HepG2 (cell line): ENCODE results near the gene EPS8L1. TPM values are rescaled to one million over a fixed set of nuclear protein-coding genes. Genes with fewer than 3 reads are reported as not detected.

Experiments
- ATF1 ChIP-seq: IDR thresholded peaks from 2 replicates; pipeline ENCODE4 v1.6.1; 2016; ENCODE audit warnings: mild to moderate bottlenecking, control low read depth
- CCDC6 ChIP-seq: sonication (generic); formaldehyde crosslinking; IDR thresholded peaks from 2 replicates; pipeline ENCODE4 v1.8.1; 2022; ENCODE audit warnings: mild to moderate bottlenecking, missing genetic modification reagents, moderate library complexity
- GATAD2A ChIP-seq: IDR thresholded peaks from 2 replicates; pipeline ENCODE4 v1.6.1; 2016
- HINFP ChIP-seq: sonication (generic); formaldehyde crosslinking; IDR thresholded peaks from 2 replicates; pipeline ENCODE4 v1.4.0; 2020; ENCODE audit warnings: low read depth, mild to moderate bottlenecking, missing genetic modification reagents
- NFE2L1 ChIP-seq: sonication (generic); formaldehyde crosslinking; IDR thresholded peaks from 2 replicates; pipeline ENCODE4 v1.4.0; 2020; ENCODE audit warnings: missing genetic modification reagents, mild to moderate bottlenecking, borderline replicate concordance
- PHB2 ChIP-seq: fragments of 450-650 bp; IDR thresholded peaks from 2 replicates; pipeline ENCODE4 v1.6.1; 2018; ENCODE audit not compliant: partially characterized antibody
- RELA ChIP-seq: sonication (generic); formaldehyde crosslinking; IDR thresholded peaks from 2 replicates; pipeline ENCODE4 v1.4.0; 2020; ENCODE audit warnings: missing genetic modification reagents
- RFX3 ChIP-seq: IDR thresholded peaks from 2 replicates; pipeline ENCODE4 v1.6.1; 2016; ENCODE audit warnings: missing biosample characterization, missing genetic modification reagents
- SMAD3 ChIP-seq: sonication (generic); formaldehyde crosslinking; IDR thresholded peaks from 2 replicates; pipeline ENCODE4 v1.4.0; 2020; ENCODE audit warnings: missing genetic modification reagents
- TAF1 ChIP-seq: sonication (generic); formaldehyde crosslinking; IDR thresholded peaks from 2 replicates; pipeline ENCODE4 v1.4.0; 2020; ENCODE audit warnings: missing genetic modification reagents
- THRA ChIP-seq: sonication (generic); formaldehyde crosslinking; IDR thresholded peaks from 2 replicates; pipeline ENCODE4 v1.4.0; 2020; ENCODE audit warnings: missing genetic modification reagents, borderline replicate concordance
- ZBED4 ChIP-seq: sonication (generic); formaldehyde crosslinking; IDR thresholded peaks from 2 replicates; pipeline ENCODE4 v1.4.0; 2020; ENCODE audit warnings: missing genetic modification reagents, borderline replicate concordance
- ZFP41 ChIP-seq: sonication (generic); formaldehyde crosslinking; IDR thresholded peaks from 2 replicates; pipeline ENCODE4 v1.4.0; 2020; ENCODE audit warnings: mild to moderate bottlenecking, missing genetic modification reagents, borderline replicate concordance
- ZNF264 ChIP-seq: sonication (generic); formaldehyde crosslinking; IDR thresholded peaks from 2 replicates; pipeline ENCODE4 v1.4.0; 2020; ENCODE audit warnings: missing genetic modification reagents
- ZNF296 ChIP-seq: sonication (generic); formaldehyde crosslinking; conservative IDR thresholded peaks from 2 replicates; pipeline ENCODE4 v1.5.0; 2020; ENCODE audit warnings: mild to moderate bottlenecking, missing genetic modification reagents
- ZNF841 ChIP-seq: sonication (generic); formaldehyde crosslinking; IDR thresholded peaks from 2 replicates; pipeline ENCODE4 v1.8.1; 2023; ENCODE audit warnings: missing genetic modification reagents, borderline replicate concordance
- polyA plus RNA-seq, 8 experiments: library from polyadenylated mRNA; depleted of rRNA in 3 of 8; stranded (reverse) in 7 of 8; unstranded in 1 of 8; fragments of >200 nt; fragmentation: Illumina TruSeq in 4 of 8; extraction: Trizol in 4 of 8; gene quantifications; 2 replicates each; pipeline versions ENCODE4 v1.2.1 to v1.2.3, GENCODE V29; 2011 to 2016; ENCODE audit warnings: low read depth in 4 of 8, missing spikeins in 1 of 8, mixed read lengths in 1 of 8; ENCODE audit not compliant: insufficient read depth in 1 of 8
- total RNA-seq, 5 experiments: library from RNA; depleted of rRNA; stranded (reverse); fragments of >200 nt; fragmentation: Illumina TruSeq; extraction: Trizol; gene quantifications; 2 replicates each; pipeline ENCODE4 v1.2.3, GENCODE V29; 2016; ENCODE audit warnings: low read depth in 1 of 5
- TF ChIP-seq, protein P1 (sequence below): sonication (generic); formaldehyde crosslinking; IDR thresholded peaks from 2 replicates; pipeline ENCODE4 v1.4.0; 2020; ENCODE audit warnings: missing genetic modification reagents
- TF ChIP-seq, protein P2 (sequence below): sonication (generic); formaldehyde crosslinking; IDR thresholded peaks from 2 replicates; pipeline ENCODE4 v1.8.0; 2022; ENCODE audit warnings: mild to moderate bottlenecking, missing genetic modification reagents

The EPS8L1 gene
- total and polyA plus RNA-seq, 2 of the 13 experiments (the other 11 are each of a cell fraction or from before 2014, with no cell fraction given), result 3.0 to 6.3 TPM

GRCh38 chr19:55117663-55118391, 42.2 kb downstream of the EPS8L1 start (continued):
- TF ChIP-seq HINFP (CRISPR knock-in tag), result no peak
- TF ChIP-seq, protein P1, sequence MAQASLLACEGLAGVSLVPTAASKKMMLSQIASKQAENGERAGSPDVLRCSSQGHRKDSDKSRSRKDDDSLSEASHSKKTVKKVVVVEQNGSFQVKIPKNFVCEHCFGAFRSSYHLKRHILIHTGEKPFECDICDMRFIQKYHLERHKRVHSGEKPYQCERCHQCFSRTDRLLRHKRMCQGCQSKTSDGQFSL (CRISPR knock-in tag), result no peak; the same call in 1 of the 2 replicates
- no peak for TF ChIP-seq ZNF296
- TF ChIP-seq RFX3 (CRISPR knock-in tag), result no peak
- TF ChIP-seq ZNF841, result no peak
- TF ChIP-seq ZBED4, result no peak
- no peak for TF ChIP-seq NFE2L1 (CRISPR knock-in tag)
- 0 out of 2 replicates have a peak, but pooled peaks have one; percentile 27 for TF ChIP-seq SMAD3 (CRISPR knock-in tag)
- peak; percentile 61; the same call in 1 of the 2 replicates for TF ChIP-seq TAF1 (CRISPR knock-in tag)
- TF ChIP-seq GATAD2A, result no peak; the same call in 1 of the 2 replicates
- no peak for TF ChIP-seq ZFP41 (CRISPR knock-in tag)
- no peak for TF ChIP-seq THRA (CRISPR knock-in tag)
- TF ChIP-seq ZNF264, result no peak
- TF ChIP-seq CCDC6 (CRISPR knock-in tag), result no peak
- no peak for TF ChIP-seq PHB2
- TF ChIP-seq, protein P2, sequence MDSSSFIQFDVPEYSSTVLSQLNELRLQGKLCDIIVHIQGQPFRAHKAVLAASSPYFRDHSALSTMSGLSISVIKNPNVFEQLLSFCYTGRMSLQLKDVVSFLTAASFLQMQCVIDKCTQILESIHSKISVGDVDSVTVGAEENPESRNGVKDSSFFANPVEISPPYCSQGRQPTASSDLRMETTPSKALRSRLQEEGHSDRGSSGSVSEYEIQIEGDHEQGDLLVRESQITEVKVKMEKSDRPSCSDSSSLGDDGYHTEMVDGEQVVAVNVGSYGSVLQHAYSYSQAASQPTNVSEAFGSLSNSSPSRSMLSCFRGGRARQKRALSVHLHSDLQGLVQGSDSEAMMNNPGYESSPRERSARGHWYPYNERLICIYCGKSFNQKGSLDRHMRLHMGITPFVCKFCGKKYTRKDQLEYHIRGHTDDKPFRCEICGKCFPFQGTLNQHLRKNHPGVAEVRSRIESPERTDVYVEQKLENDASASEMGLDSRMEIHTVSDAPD (CRISPR knock-in tag), result no peak
- TF ChIP-seq RELA, result no peak
- TF ChIP-seq ATF1 (CRISPR knock-in tag), result peak; percentile 93
